Measurements from ENCODE around the gene GRAMD1C. TPM values are rescaled to one million over a fixed set of nuclear protein-coding genes. Genes with fewer than 3 reads are reported as not detected.

The GRAMD1C gene
- total RNA-seq (2022; extraction: Qiagen RNA extraction) = 0.30 to 1.1 TPM (median 0.63 TPM) in 5 replicates

DNA sequence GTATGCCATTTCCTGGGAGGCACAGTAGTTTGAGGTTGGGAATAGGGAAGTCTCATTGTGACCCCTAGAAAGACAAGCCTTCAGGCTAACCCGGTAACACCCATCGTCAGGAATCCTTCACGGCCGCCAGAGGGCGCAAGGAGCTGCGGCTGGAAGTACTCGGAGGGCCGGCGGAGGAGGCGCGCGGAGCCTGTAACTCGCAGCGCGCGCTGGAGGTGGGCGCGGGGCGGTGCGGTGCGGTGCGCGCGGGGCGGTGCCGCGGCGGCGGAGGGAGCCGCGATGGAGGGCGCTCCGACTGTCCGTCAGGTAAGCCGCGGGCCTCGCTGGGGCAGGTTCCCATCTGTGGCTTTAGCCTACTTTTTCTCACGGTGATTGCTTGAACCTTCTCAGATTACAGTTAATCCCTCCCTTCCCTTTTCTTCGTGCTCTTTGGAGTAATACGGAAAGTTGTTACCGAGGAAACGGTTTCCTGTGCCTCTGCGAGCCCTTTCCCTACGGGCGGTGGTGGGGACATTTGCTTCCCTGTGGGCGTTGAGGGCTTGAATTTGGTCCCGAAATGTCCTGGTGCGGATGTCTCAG is at the start of gene GRAMD1C:
Gene GRAMD1C, plus strand, starts transcription at position 158 of the 579 bp plus-strand sequence. Its CDS starts 122 bp downstream, at position 280.

DNA sequence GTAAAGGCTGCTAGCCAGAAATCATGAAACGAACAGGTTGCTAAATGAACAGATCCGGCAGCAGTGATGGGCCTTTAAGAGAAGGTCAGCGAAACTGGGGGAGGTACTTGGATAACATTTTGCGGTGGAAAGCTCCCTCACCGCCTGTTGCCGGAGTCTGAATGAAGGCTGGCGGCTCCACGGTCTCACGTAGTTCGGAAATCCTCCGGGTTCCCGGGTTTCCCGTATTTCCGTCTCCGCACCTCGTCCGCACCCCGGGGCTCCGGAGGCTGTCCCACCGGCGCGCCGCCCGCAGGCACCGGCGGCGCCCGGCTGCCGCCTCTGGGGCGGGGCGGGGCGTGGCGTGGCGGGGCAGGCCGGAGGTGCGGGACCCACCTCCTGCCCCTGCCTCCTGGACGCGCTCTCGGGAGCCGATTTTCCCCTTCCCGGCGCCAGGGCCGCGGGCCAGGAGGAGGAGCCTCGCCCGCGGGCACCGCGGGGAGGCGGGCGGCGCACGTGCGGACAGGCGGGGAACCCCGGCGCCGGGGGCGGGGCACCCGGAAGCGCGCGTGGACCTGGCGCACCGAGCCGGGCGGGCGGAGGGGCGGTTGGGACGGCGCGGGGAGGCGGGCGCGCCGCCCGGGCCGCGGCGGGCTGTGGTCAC is 108.9 kb downstream of the GRAMD1C start, which contains the start of gene ZDHHC23:
Gene ZDHHC23, plus strand, starts transcription at position 642 of the 643 bp plus-strand sequence. CDS start 790 bp downstream, outside the sequence.

Other genes starting within 250 kb of the GRAMD1C start
- gene USF3, start 142.1 kb upstream of the GRAMD1C start, total RNA-seq (2022; extraction: Qiagen RNA extraction) = 2.4 to 3.2 TPM (median 2.6 TPM) in 5 replicates
- 132 to 194 TPM (median 149 TPM) in 5 replicates for gene NAA50, start 92.5 kb upstream of the GRAMD1C start, total RNA-seq (2022; extraction: Qiagen RNA extraction)
- gene ATP6V1A, start 91.8 kb upstream of the GRAMD1C start, total RNA-seq (2022; extraction: Qiagen RNA extraction) = 16.1 to 23.7 TPM (median 17.9 TPM) in 5 replicates
- gene ZDHHC23, start 109.2 kb downstream of the GRAMD1C start, total RNA-seq (2022; extraction: Qiagen RNA extraction) = 2.7 to 3.8 TPM (median 3.3 TPM) in 5 replicates
- 1.4 to 2.4 TPM (median 1.5 TPM) in 5 replicates for gene CCDC191, start 217.7 kb downstream of the GRAMD1C start, total RNA-seq (2022; extraction: Qiagen RNA extraction)
- gene QTRT2, start 217.9 kb downstream of the GRAMD1C start, total RNA-seq (2022; extraction: Qiagen RNA extraction) = 20.0 to 29.6 TPM (median 21.2 TPM) in 5 replicates

Measured in A549 treated with Hydrocortisone at 1 μM for 4 hours (cell line).